CD4-positive, alpha-beta T cell treated with Interleukin-15 for 1 hour (primary cell): ENCODE data around the gene SON.

Source experiments
- DNase-seq: peaks from one replicate; pipeline ENCODE4 v3.0.0-alpha.2; 2020

SON gene

GRCh38 chr21:33544451-33545195 is 1.8 kb downstream of the SON start:
- no peak for DNase-seq

- no peak for DNase-seq
These were observed 3.2 kb downstream of the SON start for GRCh38 chr21:33546086-33546485.

- no peak for DNase-seq
These were observed 7.3 kb downstream of the SON start for GRCh38 chr21:33549848-33550771.

- no peak for DNase-seq
These were observed 8.2 kb downstream of the SON start for GRCh38 chr21:33550772-33551660.

GRCh38 chr21:33551664-33552063 is 8.8 kb downstream of the SON start:
- no peak for DNase-seq

GRCh38 chr21:33552093-33552998 is 9.5 kb downstream of the SON start:
- DNase-seq, result no peak

- no peak for DNase-seq
These were observed 10.3 kb downstream of the SON start for GRCh38 chr21:33552999-33553598.

GRCh38 chr21:33554236-33554981 is 11.6 kb downstream of the SON start:
- DNase-seq, result no peak

- DNase-seq, result no peak
These were observed 12.1 kb downstream of the SON start for GRCh38 chr21:33554982-33555344.

- no peak for DNase-seq
These were observed 14.6 kb downstream of the SON start for GRCh38 chr21:33557447-33557846.

GRCh38 chr21:33558777-33559421 is 16.1 kb downstream of the SON start:
- no peak for DNase-seq

- no peak for DNase-seq
These were observed 17.0 kb downstream of the SON start for GRCh38 chr21:33559813-33560212.

GRCh38 chr21:33560965-33561364 is 18.1 kb downstream of the SON start:
- no peak for DNase-seq

GRCh38 chr21:33561373-33561772 is 18.5 kb downstream of the SON start:
- no peak for DNase-seq

GRCh38 chr21:33562389-33562788 is 19.6 kb downstream of the SON start:
- no peak for DNase-seq

- DNase-seq, result no peak
These were observed 23.7 kb downstream of the SON start for GRCh38 chr21:33566514-33566913.

GRCh38 chr21:33567914-33568313 is 25.1 kb downstream of the SON start:
- DNase-seq, result no peak

GRCh38 chr21:33568448-33568847 is 25.6 kb downstream of the SON start:
- DNase-seq, result no peak

- no peak for DNase-seq
These were observed 27.2 kb downstream of the SON start for GRCh38 chr21:33569991-33570390.

GRCh38 chr21:33572350-33572749 is 29.5 kb downstream of the SON start:
- DNase-seq, result no peak
